Body of pancreas (tissue), 4 donors: ENCODE data around the gene PRDM13. TPM values are rescaled to one million over a fixed set of nuclear protein-coding genes. Genes with fewer than 3 reads are reported as not detected.
"Not testable (repeated sequence)": the region's sequence is repeated elsewhere in the genome, so short reads cannot be mapped to it uniquely, and the experiment has no call there.

Experiments used
- ATAC-seq: fragments of 150-250 bp; one replicate; pipeline ENCODE4 v1.9.1; 2016
- DNase-seq, 4 donors: peaks; one replicate each; pipeline ENCODE4 v3.0.0-alpha.2; 2019
- H3K27ac ChIP-seq, 4 donors: fragments of 200-600 bp; sonication (generic); 1 replicate in 3 of 4; 2 replicates in 1 of 4; pipeline versions ENCODE4 v1.5.1 to v1.6.1; 2016 to 2019; ENCODE audit warnings: mild to moderate bottlenecking in 1 of 4, mixed read lengths in 1 of 4, moderate library complexity in 1 of 4
- H3K27me3 ChIP-seq, 2 donors: fragments of 200-600 bp; sonication (generic); one replicate each; pipeline ENCODE4 v1.6.0; 2016; ENCODE audit warnings: mild to moderate bottlenecking in 1 of 2
- H3K36me3 ChIP-seq, 2 donors: fragments of 200-600 bp; sonication (generic); replicated peaks in 1 of 2; 2 replicates each; pipeline ENCODE4 v1.5.1; 2016; ENCODE audit warnings: low read depth in 2 of 2; ENCODE audit not compliant: insufficient read depth in 1 of 2
- H3K4me1 ChIP-seq: fragments of 200-600 bp; sonication (generic); one replicate; pipeline ENCODE4 v1.6.0; 2016
- H3K4me3 ChIP-seq, 2 donors: fragments of 200-600 bp; sonication (generic); 1 replicate in 1 of 2; 2 replicates in 1 of 2; pipeline ENCODE4 v1.5.1; 2016 to 2019
- H3K9me3 ChIP-seq, 3 donors: fragments of 200-600 bp; sonication (generic); 1 replicate in 2 of 3; 2 replicates in 1 of 3; pipeline ENCODE4 v1.5.1; 2016
- POLR2A ChIP-seq, 3 donors: fragments of 450-650 bp; IDR thresholded peaks; one replicate each; pipeline ENCODE4 v1.6.1; 2016; ENCODE audit warnings: antibody characterized with exemption in 3 of 3, mild to moderate bottlenecking in 2 of 3
- WGBS, 2 donors: methylation state at CpG; one replicate each; pipeline ENCODE4 v1.1.5; 2017; 5-methylcytosine and 5-hydroxymethylcytosine counted together
- intact Hi-C: fragments of 100-400 bp; cut with DNase I; formaldehyde crosslinking; loops from one replicate; pipeline ENCODE4 v1.15.1; 2023
- total RNA-seq, 2 donors: library from RNA; depleted of rRNA; stranded (reverse); fragments of >200 nt; gene quantifications; one replicate each; pipeline ENCODE4 v1.1.0, GENCODE V29; 2016
- TF ChIP-seq, protein P1 (sequence below), 7 experiments: fragments of 450-650 bp in 4 of 7; fragments of 200-600 bp in 3 of 7; sonication (generic) in 3 of 7; IDR thresholded peaks; one replicate each; pipeline ENCODE4 v1.5.1; 2016 to 2019; ENCODE audit warnings: antibody characterized with exemption in 7 of 7

PRDM13 gene
- total RNA-seq, 2 donors from 2014 or later: not detected

DNA sequence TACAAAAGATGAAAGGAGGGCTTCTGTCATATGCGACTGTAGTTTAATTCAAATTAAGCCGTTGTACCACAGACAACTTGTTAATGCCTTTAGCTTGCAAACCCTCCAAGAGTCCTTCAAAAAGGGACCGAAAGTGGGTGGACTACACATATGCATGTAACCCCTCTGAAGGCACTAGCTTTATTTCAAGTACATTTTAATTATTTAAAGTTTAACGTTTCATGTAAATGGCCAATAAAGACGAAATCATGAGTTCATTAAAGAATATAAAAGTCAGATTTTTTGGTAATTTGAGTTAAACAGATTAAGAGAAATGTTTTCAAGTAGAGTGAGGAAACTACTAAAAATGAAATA is 12.8 kb downstream of the PRDM13 start:
- intact Hi-C loops: no loop called here
- Histone ChIP-seq H3K27me3 (peaks cover 0 to 50% of the 10 kb centered on the region in 2 donors), H3K9me3 (no peaks in the 10 kb centered on the region), H3K4me3 (no peak overlapping the region), H3K27ac (no peak overlapping the region), H3K4me1 (peaks cover 15% of the 10 kb centered on the region), H3K36me3 (no peaks in the 10 kb centered on the region)
- no peak for ATAC-seq
- TF ChIP-seq, protein P1, sequence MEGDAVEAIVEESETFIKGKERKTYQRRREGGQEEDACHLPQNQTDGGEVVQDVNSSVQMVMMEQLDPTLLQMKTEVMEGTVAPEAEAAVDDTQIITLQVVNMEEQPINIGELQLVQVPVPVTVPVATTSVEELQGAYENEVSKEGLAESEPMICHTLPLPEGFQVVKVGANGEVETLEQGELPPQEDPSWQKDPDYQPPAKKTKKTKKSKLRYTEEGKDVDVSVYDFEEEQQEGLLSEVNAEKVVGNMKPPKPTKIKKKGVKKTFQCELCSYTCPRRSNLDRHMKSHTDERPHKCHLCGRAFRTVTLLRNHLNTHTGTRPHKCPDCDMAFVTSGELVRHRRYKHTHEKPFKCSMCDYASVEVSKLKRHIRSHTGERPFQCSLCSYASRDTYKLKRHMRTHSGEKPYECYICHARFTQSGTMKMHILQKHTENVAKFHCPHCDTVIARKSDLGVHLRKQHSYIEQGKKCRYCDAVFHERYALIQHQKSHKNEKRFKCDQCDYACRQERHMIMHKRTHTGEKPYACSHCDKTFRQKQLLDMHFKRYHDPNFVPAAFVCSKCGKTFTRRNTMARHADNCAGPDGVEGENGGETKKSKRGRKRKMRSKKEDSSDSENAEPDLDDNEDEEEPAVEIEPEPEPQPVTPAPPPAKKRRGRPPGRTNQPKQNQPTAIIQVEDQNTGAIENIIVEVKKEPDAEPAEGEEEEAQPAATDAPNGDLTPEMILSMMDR (IDR thresholded peaks at IDR 0.05): no peak
- TF ChIP-seq POLR2A (IDR thresholded peaks at IDR 0.05): no peak
- no peak for DNase-seq
- 13 to 24% methylated on average over 5 of the region's 5 CpGs for WGBS, 2 donors

- H3K27ac ChIP-seq, intact Hi-C loops, ATAC-seq, H3K4me3 ChIP-seq, H3K9me3 ChIP-seq, H3K4me1 ChIP-seq, H3K36me3 ChIP-seq, DNase-seq: not testable (repeated sequence)
- WGBS, 2 donors: 83 to 88% methylated on average over 2 of the region's 2 CpGs
- H3K27me3 ChIP-seq: peaks cover 0 to 27% of the 10 kb centered on the region in 2 donors
Measured at GRCh38 chr6:99622044-99622443, 15.4 kb downstream of the PRDM13 start.

- 68 to 76% methylated on average over 3 of the region's 3 CpGs for WGBS, 2 donors
- H3K4me1 ChIP-seq: no peaks in the 10 kb centered on the region
- no peak for ATAC-seq
- no peak for DNase-seq
- intact Hi-C loops: no loop called here
- H3K27me3 ChIP-seq: peaks cover 0 to 3% of the 10 kb centered on the region in 2 donors
- no peak overlapping the region for H3K4me3 ChIP-seq
- no peaks in the 10 kb centered on the region for H3K9me3 ChIP-seq
- no peaks in the 10 kb centered on the region for H3K36me3 ChIP-seq
- TF ChIP-seq, protein P1 (IDR thresholded peaks at IDR 0.05): no peak
- TF ChIP-seq POLR2A (IDR thresholded peaks at IDR 0.05): no peak
- H3K27ac ChIP-seq: no peak overlapping the region
Measured at GRCh38 chr6:99629293-99629692, 22.7 kb downstream of the PRDM13 start.

DNA sequence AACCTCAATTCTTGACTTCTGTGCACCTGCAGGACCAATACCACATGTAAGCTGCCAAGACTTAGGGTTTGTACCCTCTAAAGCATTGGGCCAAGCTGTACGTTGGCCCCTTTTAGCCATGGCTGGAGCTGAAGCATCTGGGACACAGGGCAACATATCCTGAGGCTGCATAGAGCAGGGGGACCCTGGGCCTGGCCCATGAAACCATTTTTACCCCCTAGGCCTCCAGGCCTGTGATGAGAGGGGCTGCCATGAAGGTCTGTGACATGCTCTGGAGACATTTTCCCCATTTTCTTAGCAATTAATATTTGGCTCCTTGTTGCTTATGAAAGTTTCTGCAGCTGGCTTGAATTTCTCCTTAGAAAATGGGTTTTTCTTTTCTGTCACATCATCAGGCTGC is 31.0 kb downstream of the PRDM13 start:
- Histone ChIP-seq H3K4me3 (no peak overlapping the region), H3K4me1 (no peaks in the 10 kb centered on the region)
- intact Hi-C loops: no loop called here

GRCh38 chr6:99638358-99638757 is 31.7 kb downstream of the PRDM13 start:
- H3K27me3 ChIP-seq, DNase-seq, ATAC-seq, H3K4me1 ChIP-seq, H3K4me3 ChIP-seq, H3K36me3 ChIP-seq, H3K27ac ChIP-seq, intact Hi-C loops: not testable (repeated sequence)
- H3K9me3 ChIP-seq: peaks cover 0 to 17% (median 0%) of the 10 kb centered on the region in 3 donors
- WGBS, 2 donors: 72 to 91% methylated on average over 1 of the region's 1 CpG

More for the DNA sequence above, 31.0 kb downstream of the PRDM13 start:
- Histone ChIP-seq H3K36me3 (no peaks in the 10 kb centered on the region), H3K9me3 (peaks cover 0 to 17% (median 0%) of the 10 kb centered on the region in 3 donors), H3K27me3 (peaks cover 0 to 3% of the 10 kb centered on the region in 2 donors), H3K27ac (no peak overlapping the region)
- TF ChIP-seq POLR2A (IDR thresholded peaks at IDR 0.05): no peak
- TF ChIP-seq, protein P1 (IDR thresholded peaks at IDR 0.05): no peak
- WGBS, 2 donors: 38% methylated on average over 1 of the region's 1 CpG; no CpG with 5 or more reads in 1 of the 2 donors
- ATAC-seq (no peak), DNase-seq (no peak)

- H3K27me3 ChIP-seq: no peaks in the 10 kb centered on the region
- no peak for DNase-seq
- H3K4me1 ChIP-seq: no peaks in the 10 kb centered on the region
- no peak for ATAC-seq
- no peak overlapping the region for H3K4me3 ChIP-seq
- 38% methylated on average over 2 of the region's 2 CpGs for WGBS, 2 donors
- intact Hi-C loops: no loop called here
- no peak overlapping the region for H3K27ac ChIP-seq
- H3K9me3 ChIP-seq: peaks cover 0 to 17% (median 0%) of the 10 kb centered on the region in 3 donors
- no peaks in the 10 kb centered on the region for H3K36me3 ChIP-seq
- TF ChIP-seq, protein P1 (IDR thresholded peaks at IDR 0.05): no peak
- TF ChIP-seq POLR2A (IDR thresholded peaks at IDR 0.05): no peak
Measured at GRCh38 chr6:99641270-99641669, 34.6 kb downstream of the PRDM13 start.
